ENCODE results near the gene MEG3. TPM values are rescaled to one million over a fixed set of nuclear protein-coding genes. Genes with fewer than 3 reads are reported as not detected.

Gene MEG3
- total and polyA plus RNA-seq, 2 of the 8 experiments (the other 6 are each of a cell fraction or from before 2014, with no cell fraction given): 0.17 to 1.1 TPM

GRCh38 chr14:100851946-100852620, 26.2 kb downstream of the MEG3 start (continued):
- TF ChIP-seq GTF2F1 (IDR thresholded peaks at IDR 0.05; ENCODE audit: borderline replicate concordance, low read depth, low read length) (no peak), RAD21 (IDR thresholded peaks at IDR 0.05 in 1 of 2, conservative IDR thresholded peaks at IDR 0.05 in 1 of 2; ENCODE audit: low read depth in 2 of 2, low read length in 2 of 2) (no peak), PHF8 (conservative IDR thresholded peaks at IDR 0.05; ENCODE audit: low read depth, low read length) (no peak), CBX5 (IDR thresholded peaks at IDR 0.05; ENCODE audit: low read depth, low read length) (no peak), CEBPB (IDR thresholded peaks at IDR 0.05; ENCODE audit: low read depth, low read length) (no peak), TBP (IDR thresholded peaks at IDR 0.05; ENCODE audit: low read depth, low read length) (no peak)

All from H1 (cell line).